ENCODE results near the gene PIK3C2G.

PIK3C2G gene

DNA sequence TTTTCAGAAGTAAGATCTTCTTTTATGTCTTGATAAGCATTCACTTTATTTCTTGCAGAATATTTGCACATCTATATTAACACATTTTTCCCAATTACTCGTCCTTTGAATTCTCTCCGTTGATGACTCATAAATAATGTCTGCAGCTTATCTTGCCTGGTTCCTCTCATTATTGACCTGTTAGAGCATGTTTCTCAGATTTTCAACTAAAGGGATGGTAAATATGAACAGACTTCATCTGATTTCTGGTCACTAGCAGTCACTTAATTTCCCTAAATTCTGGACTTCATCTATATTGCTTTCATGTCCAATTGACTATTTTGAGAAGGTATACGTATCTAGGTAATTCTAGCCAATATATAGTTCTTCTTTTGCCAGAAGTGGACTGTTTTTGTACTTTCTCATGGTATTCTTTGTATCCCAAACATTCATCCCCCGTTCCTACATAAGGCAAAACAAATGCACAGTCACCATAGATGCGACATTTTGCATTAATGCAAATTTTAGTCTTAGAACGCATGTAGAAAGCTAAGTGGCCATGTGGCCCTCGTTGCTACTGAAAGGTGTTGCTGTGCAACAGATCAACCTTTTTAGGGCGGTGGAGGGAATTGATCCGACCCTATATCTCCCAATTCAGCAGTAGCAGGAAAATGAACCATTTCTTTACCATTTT is 6.2 kb downstream of the PIK3C2G start:
- TF ChIP-seq SUZ12 (IDR thresholded peaks at IDR 0.05) = no peak
- TF ChIP-seq BHLHE40 (IDR thresholded peaks at IDR 0.05; ENCODE audit: borderline replicate concordance) = no peak
- no peak for TF ChIP-seq ZNF384 (IDR thresholded peaks at IDR 0.05)
- TF ChIP-seq FOXM1 (IDR thresholded peaks at IDR 0.05; ENCODE audit: borderline replicate concordance) = no peak
- no peak for TF ChIP-seq CTBP1 (IDR thresholded peaks at IDR 0.05; ENCODE audit: borderline replicate concordance)
- no peak for TF ChIP-seq SP1 (IDR thresholded peaks at IDR 0.05)
- TF ChIP-seq FOXK2 (IDR thresholded peaks at IDR 0.05) = no peak
- no peak for TF ChIP-seq NFRKB (IDR thresholded peaks at IDR 0.05)
- no peak for TF ChIP-seq TARDBP (IDR thresholded peaks at IDR 0.05)
- no peak for TF ChIP-seq ELF4 (IDR thresholded peaks at IDR 0.05)
- no peak for TF ChIP-seq LEF1 (IDR thresholded peaks at IDR 0.05; ENCODE audit: borderline replicate concordance)
- no peak for DNase-seq (ENCODE audit: extremely low spot score)
- ChIA-PET POLR2A (no interaction called here), CTCF (no interaction called here)

- POLR2A ChIA-PET = no interaction called here
- CTCF ChIA-PET = no interaction called here
- TF ChIP-seq SUZ12 (IDR thresholded peaks at IDR 0.05) (no peak), FOXM1 (IDR thresholded peaks at IDR 0.05; ENCODE audit: borderline replicate concordance) (no peak), ELF4 (IDR thresholded peaks at IDR 0.05) (no peak), L3MBTL2 (conservative IDR thresholded peaks at IDR 0.05) (no peak), CTBP1 (IDR thresholded peaks at IDR 0.05; ENCODE audit: borderline replicate concordance) (no peak), LEF1 (IDR thresholded peaks at IDR 0.05; ENCODE audit: borderline replicate concordance) (no peak), HDGF (IDR thresholded peaks at IDR 0.05; ENCODE audit: borderline replicate concordance) (no peak), SP1 (IDR thresholded peaks at IDR 0.05) (no peak), NFRKB (IDR thresholded peaks at IDR 0.05) (no peak), ZNF384 (IDR thresholded peaks at IDR 0.05) (no peak), FOXK2 (IDR thresholded peaks at IDR 0.05) (no peak), BHLHE40 (IDR thresholded peaks at IDR 0.05; ENCODE audit: borderline replicate concordance) (no peak), TARDBP (IDR thresholded peaks at IDR 0.05) (no peak), ARNT (IDR thresholded peaks at IDR 0.05) (no peak), FOXA1 (IDR thresholded peaks at IDR 0.05) (no peak)
- TF ChIP-seq, protein P1, sequence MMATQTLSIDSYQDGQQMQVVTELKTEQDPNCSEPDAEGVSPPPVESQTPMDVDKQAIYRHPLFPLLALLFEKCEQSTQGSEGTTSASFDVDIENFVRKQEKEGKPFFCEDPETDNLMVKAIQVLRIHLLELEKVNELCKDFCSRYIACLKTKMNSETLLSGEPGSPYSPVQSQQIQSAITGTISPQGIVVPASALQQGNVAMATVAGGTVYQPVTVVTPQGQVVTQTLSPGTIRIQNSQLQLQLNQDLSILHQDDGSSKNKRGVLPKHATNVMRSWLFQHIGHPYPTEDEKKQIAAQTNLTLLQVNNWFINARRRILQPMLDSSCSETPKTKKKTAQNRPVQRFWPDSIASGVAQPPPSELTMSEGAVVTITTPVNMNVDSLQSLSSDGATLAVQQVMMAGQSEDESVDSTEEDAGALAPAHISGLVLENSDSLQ (IDR thresholded peaks at IDR 0.05) = no peak
- DNase-seq (ENCODE audit: extremely low spot score) = no peak
Measured at GRCh38 chr12:18270958-18271460, 9.7 kb downstream of the PIK3C2G start.

DNA sequence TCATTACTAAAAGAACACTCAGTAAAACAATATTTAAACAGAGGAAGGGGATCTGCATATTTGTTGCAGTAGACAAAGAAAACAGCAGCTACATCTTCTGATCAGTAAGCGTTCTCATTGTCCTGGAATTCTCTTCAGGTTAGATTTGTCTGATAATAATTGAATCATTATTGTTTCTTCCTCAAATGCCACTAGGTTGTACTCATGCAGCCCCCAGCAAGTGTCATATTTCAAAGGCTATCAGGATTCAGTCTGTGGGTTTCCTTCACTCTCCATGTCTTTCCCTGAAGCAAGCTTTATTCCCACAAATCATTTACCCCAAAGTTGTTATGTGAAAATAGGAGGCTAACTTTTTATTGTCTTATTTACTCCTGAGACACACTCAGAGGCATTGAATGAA is 14.7 kb downstream of the PIK3C2G start:
- ChIA-PET POLR2A (no interaction called here), CTCF (interaction anchor here (0.5 kb wide), 1 partner anchor 26 kb away, joined by 12 read pairs; no protein-coding TSS in a partner anchor)
- no peak for DNase-seq (ENCODE audit: extremely low spot score)
- no peak for TF ChIP-seq TARDBP (IDR thresholded peaks at IDR 0.05)
- no peak for TF ChIP-seq L3MBTL2 (conservative IDR thresholded peaks at IDR 0.05)

- DNase-seq (ENCODE audit: extremely low spot score) = no peak
- ChIA-PET POLR2A (no interaction called here), CTCF (no interaction called here)
- no peak for TF ChIP-seq BHLHE40 (IDR thresholded peaks at IDR 0.05; ENCODE audit: borderline replicate concordance)
- TF ChIP-seq ZNF384 (IDR thresholded peaks at IDR 0.05) = no peak
- no peak for TF ChIP-seq FOXA1 (IDR thresholded peaks at IDR 0.05)
- TF ChIP-seq L3MBTL2 (conservative IDR thresholded peaks at IDR 0.05) = no peak
- no peak for TF ChIP-seq TARDBP (IDR thresholded peaks at IDR 0.05)
- TF ChIP-seq, protein P1 (IDR thresholded peaks at IDR 0.05) = no peak
- no peak for TF ChIP-seq FOXM1 (IDR thresholded peaks at IDR 0.05; ENCODE audit: borderline replicate concordance)
- TF ChIP-seq HDGF (IDR thresholded peaks at IDR 0.05; ENCODE audit: borderline replicate concordance) = no peak
- TF ChIP-seq LEF1 (IDR thresholded peaks at IDR 0.05; ENCODE audit: borderline replicate concordance) = no peak
- no peak for TF ChIP-seq SUZ12 (IDR thresholded peaks at IDR 0.05)
- no peak for TF ChIP-seq CTBP1 (IDR thresholded peaks at IDR 0.05; ENCODE audit: borderline replicate concordance)
Measured at GRCh38 chr12:18277196-18277595, 15.9 kb downstream of the PIK3C2G start.

GRCh38 chr12:18280728-18281127 is 19.4 kb downstream of the PIK3C2G start:
- POLR2A ChIA-PET = no interaction called here
- no peak for TF ChIP-seq L3MBTL2 (conservative IDR thresholded peaks at IDR 0.05)
- TF ChIP-seq NFRKB (IDR thresholded peaks at IDR 0.05) = no peak
- DNase-seq (ENCODE audit: extremely low spot score) = no peak
- CTCF ChIA-PET = no interaction called here

DNA sequence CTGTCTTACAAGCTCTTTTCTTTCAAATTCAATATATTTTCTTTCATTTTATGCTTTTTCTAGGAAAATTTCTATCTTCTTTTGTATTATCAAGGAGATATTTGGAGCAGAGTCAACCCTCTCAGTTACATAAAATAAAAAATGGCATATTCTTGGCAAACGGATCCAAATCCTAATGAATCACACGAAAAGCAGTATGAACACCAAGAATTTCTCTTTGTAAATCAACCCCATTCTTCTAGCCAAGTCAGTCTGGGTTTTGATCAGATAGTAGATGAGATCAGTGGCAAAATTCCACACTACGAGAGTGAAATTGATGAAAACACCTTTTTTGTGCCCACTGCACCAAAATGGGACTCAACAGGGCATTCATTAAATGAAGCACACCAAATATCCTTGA is 20.6 kb downstream of the PIK3C2G start:
- ChIA-PET CTCF (no interaction called here), POLR2A (no interaction called here)
- TF ChIP-seq, protein P1 (IDR thresholded peaks at IDR 0.05) = no peak
- TF ChIP-seq CTBP1 (IDR thresholded peaks at IDR 0.05; ENCODE audit: borderline replicate concordance) = no peak
- no peak for TF ChIP-seq FOXM1 (IDR thresholded peaks at IDR 0.05; ENCODE audit: borderline replicate concordance)
- TF ChIP-seq ARNT (IDR thresholded peaks at IDR 0.05) = no peak
- no peak for TF ChIP-seq FOXA1 (IDR thresholded peaks at IDR 0.05)
- no peak for TF ChIP-seq TARDBP (IDR thresholded peaks at IDR 0.05)
- no peak for TF ChIP-seq HDGF (IDR thresholded peaks at IDR 0.05; ENCODE audit: borderline replicate concordance)
- no peak for TF ChIP-seq L3MBTL2 (conservative IDR thresholded peaks at IDR 0.05)
- no peak for TF ChIP-seq FOXK2 (IDR thresholded peaks at IDR 0.05)
- TF ChIP-seq BHLHE40 (IDR thresholded peaks at IDR 0.05; ENCODE audit: borderline replicate concordance) = no peak
- TF ChIP-seq SUZ12 (IDR thresholded peaks at IDR 0.05) = no peak
- TF ChIP-seq LEF1 (IDR thresholded peaks at IDR 0.05; ENCODE audit: borderline replicate concordance) = no peak
- TF ChIP-seq ZNF384 (IDR thresholded peaks at IDR 0.05) = no peak
- no peak for TF ChIP-seq NFRKB (IDR thresholded peaks at IDR 0.05)
- no peak for TF ChIP-seq SP1 (IDR thresholded peaks at IDR 0.05)
- TF ChIP-seq ELF4 (IDR thresholded peaks at IDR 0.05) = no peak
- DNase-seq (ENCODE audit: extremely low spot score) = no peak

Data from HEK293T (cell line).